H54 (cell line): ENCODE results near the gene CAMTA1.

Source experiments
- DNase-seq: peaks from one replicate; pipeline ENCODE4 v3.0.0; 2011; ENCODE audit warnings: low spot score, mixed read lengths; ENCODE audit not compliant: insufficient read length
- FAIRE-seq: peaks from 3 replicates; lab custom pipeline; 2011; peaks lifted over from hg19 to GRCh38; lab: Jason Lieb, UNC
- POLR2A ChIP-seq: IDR thresholded peaks from 2 replicates; pipeline ENCODE4 v1.6.1; 2011; ENCODE audit warnings: low read depth, mild to moderate bottlenecking, low read length

CAMTA1 gene

GRCh38 chr1:7629011-7629410 lies 843.8 kb downstream of the CAMTA1 start:
- DNase-seq: no peak
- no peak for TF ChIP-seq POLR2A
- no peak for FAIRE-seq

- TF ChIP-seq POLR2A: no peak
- DNase-seq: no peak
- FAIRE-seq: no peak
Measured at GRCh38 chr1:7629465-7630195, 844.4 kb downstream of the CAMTA1 start.

- TF ChIP-seq POLR2A: no peak
- FAIRE-seq (no peak), DNase-seq (no peak)
Measured at GRCh38 chr1:7630378-7630777, 845.1 kb downstream of the CAMTA1 start.

GRCh38 chr1:7632176-7632575 lies 846.9 kb downstream of the CAMTA1 start:
- FAIRE-seq: no peak
- no peak for DNase-seq
- TF ChIP-seq POLR2A: no peak

GRCh38 chr1:7632681-7633080 lies 847.4 kb downstream of the CAMTA1 start:
- FAIRE-seq (no peak), DNase-seq (no peak)
- TF ChIP-seq POLR2A: no peak

GRCh38 chr1:7633506-7634245 lies 848.4 kb downstream of the CAMTA1 start:
- FAIRE-seq (no peak), DNase-seq (no peak)
- TF ChIP-seq POLR2A: no peak

GRCh38 chr1:7634546-7635240 lies 849.4 kb downstream of the CAMTA1 start:
- FAIRE-seq: no peak
- no peak for TF ChIP-seq POLR2A
- DNase-seq: no peak

GRCh38 chr1:7636795-7637526 lies 851.7 kb downstream of the CAMTA1 start:
- no peak for TF ChIP-seq POLR2A
- FAIRE-seq: no peak
- DNase-seq: no peak

- FAIRE-seq (no peak), DNase-seq (no peak)
- TF ChIP-seq POLR2A: no peak
Measured at GRCh38 chr1:7638078-7638477, 852.8 kb downstream of the CAMTA1 start.

- DNase-seq (no peak), FAIRE-seq (no peak)
- TF ChIP-seq POLR2A: no peak
Measured at GRCh38 chr1:7639435-7640131, 854.3 kb downstream of the CAMTA1 start.

- TF ChIP-seq POLR2A: no peak
- no peak for FAIRE-seq
- DNase-seq: no peak
Measured at GRCh38 chr1:7640350-7640749, 855.1 kb downstream of the CAMTA1 start.

GRCh38 chr1:7640920-7641585 lies 855.8 kb downstream of the CAMTA1 start:
- TF ChIP-seq POLR2A: no peak
- FAIRE-seq (no peak), DNase-seq (no peak)
